GM13976 (cell line): Measurements from ENCODE around the gene EHD4.

Experiments
- DNase-seq: peaks from one replicate; pipeline ENCODE4 v3.0.0; 2012; ENCODE audit warnings: low spot score
- in situ Hi-C: fragments of 300-500 bp; cut with MboI; formaldehyde crosslinking; loops from one replicate; pipeline ENCODE4 v1.12.0; 2022; ENCODE audit warnings: low sequenced_read_pairs, mixed read lengths, inconsistent platforms; ENCODE audit not compliant: unreplicated experiment
- TF ChIP-seq, protein P1 (sequence below): IDR thresholded peaks from 2 replicates; pipeline ENCODE4 v1.5.1; 2012; ENCODE audit warnings: borderline replicate concordance, mild to moderate bottlenecking; ENCODE audit not compliant: insufficient read depth; ENCODE audit errors: extremely low read depth, missing control alignments, control extremely low read depth

EHD4 gene

GRCh38 chr15:41876007-41876406 is 96.3 kb downstream of the EHD4 start:
- in situ Hi-C loops = no loop called here
- no peak for DNase-seq
- TF ChIP-seq, protein P1, sequence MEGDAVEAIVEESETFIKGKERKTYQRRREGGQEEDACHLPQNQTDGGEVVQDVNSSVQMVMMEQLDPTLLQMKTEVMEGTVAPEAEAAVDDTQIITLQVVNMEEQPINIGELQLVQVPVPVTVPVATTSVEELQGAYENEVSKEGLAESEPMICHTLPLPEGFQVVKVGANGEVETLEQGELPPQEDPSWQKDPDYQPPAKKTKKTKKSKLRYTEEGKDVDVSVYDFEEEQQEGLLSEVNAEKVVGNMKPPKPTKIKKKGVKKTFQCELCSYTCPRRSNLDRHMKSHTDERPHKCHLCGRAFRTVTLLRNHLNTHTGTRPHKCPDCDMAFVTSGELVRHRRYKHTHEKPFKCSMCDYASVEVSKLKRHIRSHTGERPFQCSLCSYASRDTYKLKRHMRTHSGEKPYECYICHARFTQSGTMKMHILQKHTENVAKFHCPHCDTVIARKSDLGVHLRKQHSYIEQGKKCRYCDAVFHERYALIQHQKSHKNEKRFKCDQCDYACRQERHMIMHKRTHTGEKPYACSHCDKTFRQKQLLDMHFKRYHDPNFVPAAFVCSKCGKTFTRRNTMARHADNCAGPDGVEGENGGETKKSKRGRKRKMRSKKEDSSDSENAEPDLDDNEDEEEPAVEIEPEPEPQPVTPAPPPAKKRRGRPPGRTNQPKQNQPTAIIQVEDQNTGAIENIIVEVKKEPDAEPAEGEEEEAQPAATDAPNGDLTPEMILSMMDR = no peak

DNA sequence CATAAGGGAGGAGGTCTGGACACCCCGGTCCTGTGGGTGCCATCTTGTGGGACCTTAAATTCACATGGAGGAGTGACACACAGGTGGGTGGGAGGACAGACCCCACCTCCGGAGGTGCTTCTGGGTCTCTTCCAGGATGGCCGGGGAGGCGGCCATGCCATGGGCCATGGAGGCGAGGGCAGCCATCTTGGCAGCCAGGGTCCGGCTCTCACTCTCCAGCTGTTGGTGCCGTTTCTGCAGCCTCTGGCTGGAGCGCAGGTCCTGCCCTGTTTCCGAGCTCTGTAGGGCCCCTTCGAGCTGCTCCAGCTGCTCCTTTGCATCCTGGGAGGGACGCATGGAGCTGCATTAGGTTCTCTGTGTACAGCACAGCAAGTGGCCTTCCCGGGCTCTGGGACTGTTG is 97.6 kb downstream of the EHD4 start:
- in situ Hi-C loops = no loop called here
- TF ChIP-seq, protein P1 = no peak
- no peak for DNase-seq

DNA sequence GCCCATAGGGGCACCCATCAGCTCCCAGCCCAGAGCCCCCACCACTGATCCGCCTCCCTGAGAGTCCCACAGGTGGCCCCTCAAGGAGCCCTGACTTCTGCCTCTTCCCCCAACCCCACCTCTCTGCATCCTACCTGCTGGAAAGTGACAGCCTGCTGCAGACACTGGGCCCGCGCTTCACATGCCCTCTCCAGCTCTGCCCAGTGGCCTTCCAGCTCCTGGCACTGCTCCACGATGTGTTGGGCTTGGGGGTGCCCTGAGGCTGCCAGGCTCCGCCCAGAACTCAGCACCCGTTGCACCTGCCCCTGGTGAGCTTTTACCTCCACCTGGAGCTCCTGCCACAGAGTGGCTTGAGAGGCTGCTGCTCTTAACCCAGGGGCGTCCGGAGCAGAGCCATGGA is 98.6 kb downstream of the EHD4 start:
- in situ Hi-C loops = no loop called here
- TF ChIP-seq, protein P1 = no peak
- no peak for DNase-seq

DNA sequence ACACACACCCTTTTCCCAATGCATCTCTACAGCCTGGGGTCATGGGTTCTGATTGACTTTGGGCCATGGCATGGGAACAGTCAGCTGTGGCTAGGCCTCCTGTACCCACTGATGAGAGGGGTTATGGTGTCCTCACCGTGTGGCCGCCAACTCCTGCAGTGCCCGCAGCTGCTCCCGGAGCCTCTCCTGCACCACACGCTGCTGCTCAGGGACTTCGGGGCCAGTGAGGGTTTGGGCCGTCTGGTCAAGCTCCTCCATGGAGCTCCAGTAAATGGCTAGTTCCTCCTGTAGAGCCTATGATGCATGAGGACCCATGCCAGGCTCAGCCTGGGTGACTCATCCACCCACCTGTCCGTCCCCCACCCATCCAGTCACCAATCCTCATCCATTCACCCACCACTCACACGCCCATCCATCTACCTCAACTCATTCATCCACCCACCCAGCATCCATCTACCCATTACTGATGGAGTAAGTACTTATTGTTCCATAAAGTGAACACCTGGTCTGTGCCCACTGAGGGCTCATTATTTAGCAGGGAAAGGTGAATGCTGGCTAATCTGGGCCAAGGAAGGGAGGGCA is 100.1 kb downstream of the EHD4 start:
- TF ChIP-seq, protein P1 = no peak
- in situ Hi-C loops = no loop called here
- DNase-seq = no peak

- in situ Hi-C loops = no loop called here
- TF ChIP-seq, protein P1 = no peak
- DNase-seq = no peak
Measured at GRCh38 chr15:41871175-41871905, 101.0 kb downstream of the EHD4 start.

GRCh38 chr15:41870689-41871081 is 101.7 kb downstream of the EHD4 start:
- TF ChIP-seq, protein P1 = no peak
- in situ Hi-C loops = no loop called here
- no peak for DNase-seq
